MM.1S (cell line): ENCODE results near the gene URI1.

Source experiments
- EZH2 ChIP-seq: fragments of 300-600 bp; sonication (generic); optimal IDR thresholded peaks from 2 replicates; pipeline ENCODE3; 2017; ENCODE audit warnings: low read depth, mild to moderate bottlenecking, antibody characterized with exemption, low read length, mixed read lengths
- EZH2phosphoT487 ChIP-seq: fragments of 300-600 bp; sonication (generic); IDR thresholded peaks from 2 replicates; pipeline ENCODE4 v1.6.1; 2018; ENCODE audit warnings: antibody characterized with exemption, low read length
- TF ChIP-seq, protein P1 (sequence below): fragments of 300-600 bp; sonication (generic); IDR thresholded peaks from 2 replicates; pipeline ENCODE4 v1.5.1; 2016; ENCODE audit warnings: antibody characterized with exemption, low read length, mixed read lengths

- TF ChIP-seq, protein P1, sequence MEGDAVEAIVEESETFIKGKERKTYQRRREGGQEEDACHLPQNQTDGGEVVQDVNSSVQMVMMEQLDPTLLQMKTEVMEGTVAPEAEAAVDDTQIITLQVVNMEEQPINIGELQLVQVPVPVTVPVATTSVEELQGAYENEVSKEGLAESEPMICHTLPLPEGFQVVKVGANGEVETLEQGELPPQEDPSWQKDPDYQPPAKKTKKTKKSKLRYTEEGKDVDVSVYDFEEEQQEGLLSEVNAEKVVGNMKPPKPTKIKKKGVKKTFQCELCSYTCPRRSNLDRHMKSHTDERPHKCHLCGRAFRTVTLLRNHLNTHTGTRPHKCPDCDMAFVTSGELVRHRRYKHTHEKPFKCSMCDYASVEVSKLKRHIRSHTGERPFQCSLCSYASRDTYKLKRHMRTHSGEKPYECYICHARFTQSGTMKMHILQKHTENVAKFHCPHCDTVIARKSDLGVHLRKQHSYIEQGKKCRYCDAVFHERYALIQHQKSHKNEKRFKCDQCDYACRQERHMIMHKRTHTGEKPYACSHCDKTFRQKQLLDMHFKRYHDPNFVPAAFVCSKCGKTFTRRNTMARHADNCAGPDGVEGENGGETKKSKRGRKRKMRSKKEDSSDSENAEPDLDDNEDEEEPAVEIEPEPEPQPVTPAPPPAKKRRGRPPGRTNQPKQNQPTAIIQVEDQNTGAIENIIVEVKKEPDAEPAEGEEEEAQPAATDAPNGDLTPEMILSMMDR: no peak
- no peak for TF ChIP-seq EZH2
- TF ChIP-seq EZH2phosphoT487: no peak
Observed at GRCh38 chr19:30052122-30053075, 110.4 kb downstream of the URI1 start.
